Muscle of arm (tissue), 12 donors: ENCODE data around the gene MPP2. TPM values are rescaled to one million over a fixed set of nuclear protein-coding genes. Genes with fewer than 3 reads are reported as not detected.
"Not testable (repeated sequence)": the region's sequence is repeated elsewhere in the genome, so short reads cannot be mapped to it uniquely, and the experiment has no call there.

Experiments used
- DNase-seq: peaks from one replicate; pipeline ENCODE4 v3.0.0-alpha.2; 2013
- polyA plus RNA-seq, 12 donors: library from polyadenylated mRNA; unstranded; fragments of 120-200 nt; gene quantifications; one replicate each; pipeline ENCODE4 v1.2.1, GENCODE V29; 2013; ENCODE audit not compliant: insufficient read length in 12 of 12

MPP2 gene
- polyA plus RNA-seq, 12 donors: 1.8 to 5.1 (median 3.3) TPM; not detected in 1

GRCh38 chr17:43877451-43878155 is 29.7 kb downstream of the MPP2 start:
- no peak for DNase-seq

- DNase-seq: no peak
Observed at GRCh38 chr17:43877031-43877430, 30.3 kb downstream of the MPP2 start.

- no peak for DNase-seq
Observed at GRCh38 chr17:43875476-43876147, 31.7 kb downstream of the MPP2 start.

GRCh38 chr17:43874293-43874692 is 33.0 kb downstream of the MPP2 start:
- no peak for DNase-seq

- DNase-seq: no peak
Observed at GRCh38 chr17:43873815-43874214, 33.5 kb downstream of the MPP2 start.

- DNase-seq: no peak
Observed at GRCh38 chr17:43873091-43873490, 34.2 kb downstream of the MPP2 start.

- DNase-seq: no peak
Observed at GRCh38 chr17:43871946-43872690, 35.2 kb downstream of the MPP2 start.

GRCh38 chr17:43869031-43869430 is 38.3 kb downstream of the MPP2 start:
- DNase-seq: not testable (repeated sequence)

GRCh38 chr17:43868226-43868994 is 38.9 kb downstream of the MPP2 start:
- DNase-seq: no peak

GRCh38 chr17:43864161-43864984 is 43.0 kb downstream of the MPP2 start:
- DNase-seq: no peak

- DNase-seq: no peak
Observed at GRCh38 chr17:43861960-43862359, 45.4 kb downstream of the MPP2 start.

- no peak for DNase-seq
Observed at GRCh38 chr17:43860927-43861622, 46.3 kb downstream of the MPP2 start.

- DNase-seq: no peak
Observed at GRCh38 chr17:43860077-43860725, 47.1 kb downstream of the MPP2 start.

GRCh38 chr17:43857957-43858600 is 49.3 kb downstream of the MPP2 start:
- no peak for DNase-seq

GRCh38 chr17:43857141-43857540 is 50.2 kb downstream of the MPP2 start:
- no peak for DNase-seq

GRCh38 chr17:43856141-43856540 is 51.2 kb downstream of the MPP2 start:
- no peak for DNase-seq

GRCh38 chr17:43855061-43855460 is 52.3 kb downstream of the MPP2 start:
- no peak for DNase-seq

- DNase-seq: no peak
Observed at GRCh38 chr17:43854498-43854897, 52.8 kb downstream of the MPP2 start.

- no peak for DNase-seq
Observed at GRCh38 chr17:43853546-43853945, 53.8 kb downstream of the MPP2 start.
